ENCODE measurements around the gene TOMM5. TPM values are rescaled to one million over a fixed set of nuclear protein-coding genes. Genes with fewer than 3 reads are reported as not detected.

The TOMM5 gene
- total RNA-seq, 4 donors from 2014 or later, result 75.3 to 137 (median 93.3) TPM

- intact Hi-C loops (cut with DNase I; ENCODE audit: low total_unique reads) (no loop called here), in situ Hi-C loops (cut with MboI; ENCODE audit: low sequenced_read_pairs in 4 of 4) (no loop called here)
- TF ChIP-seq CTCF (IDR thresholded peaks at IDR 0.05 in 4 of 5, conservative IDR thresholded peaks at IDR 0.05 in 1 of 5), result no peak
- TF ChIP-seq POLR2A (IDR thresholded peaks at IDR 0.05), result no peak
- H3K27me3 ChIP-seq, result no peaks in the 10 kb centered on the region
- H3K27ac ChIP-seq, result no peak overlapping the region
- no peaks in the 10 kb centered on the region for H3K36me3 ChIP-seq
- peaks cover 10 to 24% of the 10 kb centered on the region in 2 donors for H3K4me1 ChIP-seq
- no peak for ATAC-seq
- H3K4me3 ChIP-seq, result no peak overlapping the region
- H3K9me3 ChIP-seq, result no peaks in the 10 kb centered on the region
- DNase-seq, result no peak
Measured at GRCh38 chr9:37561682-37562081, 30.7 kb downstream of the TOMM5 start.

GRCh38 chr9:37559855-37560592 is 32.4 kb downstream of the TOMM5 start:
- Histone ChIP-seq H3K27ac (no peak overlapping the region), H3K4me3 (no peak overlapping the region), H3K4me1 (peaks cover 10 to 24% of the 10 kb centered on the region in 2 donors), H3K36me3 (no peaks in the 10 kb centered on the region), H3K27me3 (no peaks in the 10 kb centered on the region), H3K9me3 (no peaks in the 10 kb centered on the region)
- in situ Hi-C loops (cut with MboI; ENCODE audit: low sequenced_read_pairs in 4 of 4) (no loop called here), intact Hi-C loops (cut with DNase I; ENCODE audit: low total_unique reads) (no loop called here)
- DNase-seq (no peak), ATAC-seq (no peak)
- TF ChIP-seq POLR2A (IDR thresholded peaks at IDR 0.05) (no peak), CTCF (IDR thresholded peaks at IDR 0.05 in 4 of 5, conservative IDR thresholded peaks at IDR 0.05 in 1 of 5) (no peak)

- intact Hi-C loops (cut with DNase I; ENCODE audit: low total_unique reads), result no loop called here
- H3K36me3 ChIP-seq, result no peaks in the 10 kb centered on the region
- H3K4me3 ChIP-seq, result no peak overlapping the region
- ATAC-seq, result no peak
- H3K27me3 ChIP-seq, result no peaks in the 10 kb centered on the region
- H3K9me3 ChIP-seq, result no peaks in the 10 kb centered on the region
- in situ Hi-C loops (cut with MboI; ENCODE audit: low sequenced_read_pairs in 4 of 4), result no loop called here
- H3K27ac ChIP-seq, result no peak overlapping the region
- no peak for DNase-seq
- peaks cover 10 to 24% of the 10 kb centered on the region in 2 donors for H3K4me1 ChIP-seq
- TF ChIP-seq CTCF (IDR thresholded peaks at IDR 0.05 in 4 of 5, conservative IDR thresholded peaks at IDR 0.05 in 1 of 5) (no peak), POLR2A (IDR thresholded peaks at IDR 0.05) (no peak)
Measured at GRCh38 chr9:37559125-37559524, 33.3 kb downstream of the TOMM5 start.

- Histone ChIP-seq H3K4me3 (no peak overlapping the region), H3K4me1 (peaks cover 10 to 16% of the 10 kb centered on the region in 2 donors), H3K27me3 (no peaks in the 10 kb centered on the region), H3K36me3 (no peaks in the 10 kb centered on the region), H3K9me3 (no peaks in the 10 kb centered on the region), H3K27ac (no peak overlapping the region)
- no peak for ATAC-seq
- in situ Hi-C loops (cut with MboI; ENCODE audit: low sequenced_read_pairs in 4 of 4), result no loop called here
- intact Hi-C loops (cut with DNase I; ENCODE audit: low total_unique reads), result no loop called here
- DNase-seq, result no peak
- TF ChIP-seq POLR2A (IDR thresholded peaks at IDR 0.05), result no peak
- TF ChIP-seq CTCF (IDR thresholded peaks at IDR 0.05 in 4 of 5, conservative IDR thresholded peaks at IDR 0.05 in 1 of 5), result no peak
Measured at GRCh38 chr9:37555786-37556185, 36.6 kb downstream of the TOMM5 start.

- in situ Hi-C loops (cut with MboI; ENCODE audit: low sequenced_read_pairs in 4 of 4) (no loop called here), intact Hi-C loops (cut with DNase I; ENCODE audit: low total_unique reads) (no loop called here)
- H3K4me1 ChIP-seq, result peaks cover 13 to 14% of the 10 kb centered on the region in 2 donors
- DNase-seq, result no peak
- H3K4me3 ChIP-seq, result no peak overlapping the region
- H3K27me3 ChIP-seq, result no peaks in the 10 kb centered on the region
- TF ChIP-seq CTCF (IDR thresholded peaks at IDR 0.05 in 4 of 5, conservative IDR thresholded peaks at IDR 0.05 in 1 of 5), result no peak
- no peak for TF ChIP-seq POLR2A (IDR thresholded peaks at IDR 0.05)
- H3K9me3 ChIP-seq, result no peaks in the 10 kb centered on the region
- ATAC-seq, result no peak
- H3K36me3 ChIP-seq, result no peaks in the 10 kb centered on the region
- H3K27ac ChIP-seq, result no peak overlapping the region
Measured at GRCh38 chr9:37554318-37554717, 38.1 kb downstream of the TOMM5 start.
